B cell (primary cell): ENCODE data around the gene CLASP2. TPM values are rescaled to one million over a fixed set of nuclear protein-coding genes. Genes with fewer than 3 reads are reported as not detected.

ENCODE experiments used
- ATAC-seq: fragments of 200-7000 bp; cut with Tn5 transposase; one replicate; pipeline ENCODE4 v1.10.0; 2021; ENCODE audit warnings: low read depth, mild to moderate bottlenecking, moderate number of reproducible peaks, moderate library complexity
- CTCF ChIA-PET: fragments of 350-600 bp; sonication (Branson Sonifier 250); formaldehyde crosslinking; loops from one replicate; lab custom pipeline; 2021; ENCODE audit warnings: antibody characterized with exemption, inconsistent platforms; lab: Charles Lee
- POLR2A ChIA-PET: fragments of 350-600 bp; sonication (Branson Sonifier 250); formaldehyde crosslinking; loops from one replicate; lab custom pipeline; 2021; ENCODE audit warnings: antibody characterized with exemption; lab: Charles Lee
- DNase-seq: peaks from one replicate; pipeline ENCODE4 v3.0.0; 2013
- H2AFZ ChIP-seq: 2 replicates; pipeline ENCODE4 v1.6.1; 2012; ENCODE audit warnings: mild to moderate bottlenecking, low read depth, low read length; ENCODE audit not compliant: insufficient read depth, poor library complexity, severe bottlenecking
- H3K27ac ChIP-seq, 2 donors: 1 replicate in 1 of 2; 2 replicates in 1 of 2; pipeline ENCODE4 v1.5.1; 2012 to 2013; ENCODE audit warnings: low read length in 2 of 2, mild to moderate bottlenecking in 2 of 2, moderate library complexity in 1 of 2
- H3K27me3 ChIP-seq, 4 experiments: fragments of 200-600 bp in 1 of 4; sonication (generic) in 1 of 4; replicated peaks in 1 of 4; 1 replicate in 2 of 4; 2 replicates in 2 of 4; pipeline versions ENCODE4 v1.6.1 to v1.7.0; 2013 to 2016; ENCODE audit warnings: low read length in 3 of 4, mild to moderate bottlenecking in 2 of 4, mixed read lengths in 1 of 4, moderate library complexity in 1 of 4; ENCODE audit not compliant: insufficient read depth in 4 of 4, control insufficient read depth in 3 of 4; ENCODE audit errors: control extremely low read depth in 1 of 4
- H3K36me3 ChIP-seq, 2 experiments: replicated peaks in 1 of 2; 1 replicate in 1 of 2; 2 replicates in 1 of 2; pipeline versions ENCODE4 v1.6.1 to v1.7.1; 2013; ENCODE audit warnings: low read length in 1 of 2; ENCODE audit not compliant: insufficient read depth in 2 of 2, control insufficient read depth in 1 of 2; ENCODE audit errors: control extremely low read depth in 1 of 2, extremely low read depth in 1 of 2
- H3K4me1 ChIP-seq, 2 donors: fragments of 200-600 bp in 1 of 2; sonication (generic) in 1 of 2; 1 replicate in 1 of 2; 2 replicates in 1 of 2; pipeline versions ENCODE4 v1.5.1 to v1.6.1; 2013 to 2017; ENCODE audit warnings: low read length in 2 of 2; ENCODE audit not compliant: control insufficient read depth in 2 of 2, insufficient read depth in 2 of 2
- H3K4me2 ChIP-seq: replicated peaks from 2 replicates; pipeline ENCODE3; 2012; ENCODE audit warnings: mild to moderate bottlenecking, low read depth, low read length; ENCODE audit not compliant: poor library complexity, severe bottlenecking
- H3K4me3 ChIP-seq, 5 experiments: fragments of 200-600 bp in 1 of 5; sonication (generic) in 1 of 5; 1 replicate in 3 of 5; 2 replicates in 2 of 5; pipeline versions ENCODE4 v1.5.1 to v1.7.0; 2011 to 2016; ENCODE audit warnings: low read length in 4 of 5, mild to moderate bottlenecking in 4 of 5, low read depth in 2 of 5, control low read depth in 1 of 5, moderate library complexity in 1 of 5; ENCODE audit not compliant: insufficient read depth in 1 of 5; ENCODE audit errors: control extremely low read depth in 1 of 5, extremely low read depth in 1 of 5
- H3K79me2 ChIP-seq: fragments of 200-600 bp; sonication (generic); one replicate; pipeline ENCODE4 v1.6.0; 2016; ENCODE audit warnings: low read length; ENCODE audit not compliant: control insufficient read depth, insufficient read depth
- H3K9ac ChIP-seq: fragments of 200-600 bp; sonication (generic); 2 replicates; pipeline ENCODE4 v1.6.1; 2017; ENCODE audit warnings: mild to moderate bottlenecking, low read length, moderate library complexity
- H3K9me3 ChIP-seq, 3 donors: one replicate each; pipeline versions ENCODE4 v1.6.1 to v1.7.1; 2013; ENCODE audit warnings: low read length in 2 of 3; ENCODE audit not compliant: control insufficient read depth in 2 of 3, insufficient read depth in 1 of 3; ENCODE audit errors: control extremely low read depth in 1 of 3
- H4K20me1 ChIP-seq: 2 replicates; pipeline ENCODE4 v1.6.0; 2012; ENCODE audit warnings: mild to moderate bottlenecking, low read length; ENCODE audit not compliant: insufficient read depth, control insufficient read depth, poor library complexity, severe bottlenecking
- H3K27ac Mint-ChIP-seq: one replicate; pipeline ENCODE4 v1.8.0; 2021; ENCODE audit warnings: mixed read lengths
- H3K27me3 Mint-ChIP-seq: one replicate; pipeline ENCODE4 v1.8.0; 2021; ENCODE audit warnings: mixed read lengths
- H3K4me1 Mint-ChIP-seq: one replicate; pipeline ENCODE4 v1.8.0; 2021; ENCODE audit warnings: mixed read lengths
- H3K4me3 Mint-ChIP-seq: one replicate; pipeline ENCODE4 v1.8.0; 2021; ENCODE audit warnings: mixed read lengths
- H3K9me3 Mint-ChIP-seq: one replicate; pipeline ENCODE4 v1.8.0; 2022; ENCODE audit warnings: mixed read lengths; ENCODE audit not compliant: insufficient read depth
- EZH2 ChIP-seq: IDR thresholded peaks from 2 replicates; pipeline ENCODE4 v1.6.1; 2012; ENCODE audit warnings: borderline replicate concordance, low read depth, mild to moderate bottlenecking, moderate library complexity, low read length; ENCODE audit not compliant: insufficient read depth, poor library complexity, severe bottlenecking
- WGBS: methylation state at CpG from one replicate; pipeline ENCODE4 v1.1.5; 2013; ENCODE audit warnings: missing lambda C conversion rate; ENCODE audit not compliant: insufficient coverage; 5-methylcytosine and 5-hydroxymethylcytosine counted together
- intact Hi-C: fragments of 100-400 bp; cut with micrococcal nuclease; formaldehyde crosslinking; loops from one replicate; pipeline ENCODE4 v1.10.0; 2022
- polyA plus RNA-seq: library from polyadenylated mRNA; depleted of rRNA; stranded (reverse); fragments of >200 nt; gene quantifications from 2 replicates; pipeline ENCODE4 v1.2.3, GENCODE V29; 2012
- total RNA-seq, 2 donors: library from RNA; stranded (reverse); fragments of 120-200 nt in 1 of 2; gene quantifications; 1 replicate in 1 of 2; 2 replicates in 1 of 2; pipeline versions ENCODE4 v1.2.3 to v1.2.4, GENCODE V29; 2013 to 2022
- TF ChIP-seq, protein P1 (sequence below): fragments of 200-600 bp; IDR thresholded peaks from one replicate; pipeline ENCODE4 v1.8.0; 2022; ENCODE audit warnings: antibody characterized with exemption, mild to moderate bottlenecking

CLASP2 gene
- total and polyA plus RNA-seq, 2 donors (not counting 1 experiment from before 2014, with no cell fraction given) = 10.7 to 109 TPM

DNA sequence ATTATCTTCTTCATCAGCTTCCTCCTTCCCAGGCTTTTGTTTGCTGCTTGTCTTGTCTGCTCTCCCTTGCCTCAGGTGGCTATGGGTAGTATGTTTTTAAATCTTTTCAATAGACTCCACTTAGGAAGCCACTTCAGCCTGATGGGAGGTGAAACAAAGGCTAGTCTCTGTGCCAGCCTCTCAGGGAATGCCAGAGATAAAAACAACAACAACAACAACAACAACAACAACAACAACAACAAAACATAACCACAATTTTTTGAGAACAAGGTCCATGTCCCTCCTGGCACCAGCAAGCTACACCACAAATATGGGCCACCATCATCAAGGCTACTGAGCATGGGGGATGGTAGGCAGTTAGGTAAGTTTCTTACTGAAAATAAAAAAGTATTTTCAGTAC is 213.0 kb downstream of the CLASP2 start:
- Histone ChIP-seq H3K27ac (no peak overlapping the region), H3K27me3 (no peaks in the 10 kb centered on the region), H3K9me3 (peaks cover 0 to 10% (median 1%) of the 10 kb centered on the region in 3 donors), H3K79me2 (no peaks in the 10 kb centered on the region), H3K36me3 (peaks cover 6 to 41% of the 10 kb centered on the region in 2 experiments), H3K4me3 (no peak overlapping the region), H2AFZ (no peak overlapping the region), H3K4me1 (no peaks in the 10 kb centered on the region), H4K20me1 (no peaks in the 10 kb centered on the region), H3K4me2 (no peak overlapping the region), H3K9ac (no peak overlapping the region)
- H3K27ac Mint-ChIP-seq = no peak overlapping the region
- POLR2A ChIA-PET = no interaction called here
- TF ChIP-seq, protein P1, sequence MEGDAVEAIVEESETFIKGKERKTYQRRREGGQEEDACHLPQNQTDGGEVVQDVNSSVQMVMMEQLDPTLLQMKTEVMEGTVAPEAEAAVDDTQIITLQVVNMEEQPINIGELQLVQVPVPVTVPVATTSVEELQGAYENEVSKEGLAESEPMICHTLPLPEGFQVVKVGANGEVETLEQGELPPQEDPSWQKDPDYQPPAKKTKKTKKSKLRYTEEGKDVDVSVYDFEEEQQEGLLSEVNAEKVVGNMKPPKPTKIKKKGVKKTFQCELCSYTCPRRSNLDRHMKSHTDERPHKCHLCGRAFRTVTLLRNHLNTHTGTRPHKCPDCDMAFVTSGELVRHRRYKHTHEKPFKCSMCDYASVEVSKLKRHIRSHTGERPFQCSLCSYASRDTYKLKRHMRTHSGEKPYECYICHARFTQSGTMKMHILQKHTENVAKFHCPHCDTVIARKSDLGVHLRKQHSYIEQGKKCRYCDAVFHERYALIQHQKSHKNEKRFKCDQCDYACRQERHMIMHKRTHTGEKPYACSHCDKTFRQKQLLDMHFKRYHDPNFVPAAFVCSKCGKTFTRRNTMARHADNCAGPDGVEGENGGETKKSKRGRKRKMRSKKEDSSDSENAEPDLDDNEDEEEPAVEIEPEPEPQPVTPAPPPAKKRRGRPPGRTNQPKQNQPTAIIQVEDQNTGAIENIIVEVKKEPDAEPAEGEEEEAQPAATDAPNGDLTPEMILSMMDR = no peak
- TF ChIP-seq EZH2 = no peak
- H3K4me1 Mint-ChIP-seq = no peaks in the 10 kb centered on the region
- ATAC-seq = no peak
- DNase-seq = no peak
- H3K27me3 Mint-ChIP-seq = no peaks in the 10 kb centered on the region
- CTCF ChIA-PET = no interaction called here
- no peak overlapping the region for H3K4me3 Mint-ChIP-seq
- intact Hi-C loops = no loop called here
- no peaks in the 10 kb centered on the region for H3K9me3 Mint-ChIP-seq

GRCh38 chr3:33496449-33496848 is 221.6 kb downstream of the CLASP2 start:
- ATAC-seq = no peak
- H3K27ac Mint-ChIP-seq = no peak overlapping the region
- H3K27me3 Mint-ChIP-seq = no peaks in the 10 kb centered on the region
- H3K27ac ChIP-seq = no peak overlapping the region
- no peaks in the 10 kb centered on the region for H3K27me3 ChIP-seq
- intact Hi-C loops = no loop called here
- peaks cover 2 to 16% of the 10 kb centered on the region in 2 experiments for H3K36me3 ChIP-seq
- DNase-seq = no peak
- no peak overlapping the region for H3K4me3 Mint-ChIP-seq
- no peaks in the 10 kb centered on the region for H3K9me3 Mint-ChIP-seq
- H3K4me3 ChIP-seq = no peak overlapping the region
- H2AFZ ChIP-seq = no peak overlapping the region
- peaks cover 0 to 4% of the 10 kb centered on the region in 2 donors for H3K4me1 ChIP-seq
- H3K4me2 ChIP-seq = no peak overlapping the region
- no peak for TF ChIP-seq EZH2
- TF ChIP-seq, protein P1 = no peak
- H3K79me2 ChIP-seq = no peaks in the 10 kb centered on the region
- no peaks in the 10 kb centered on the region for H4K20me1 ChIP-seq
- peaks cover 1 to 13% (median 7%) of the 10 kb centered on the region in 3 donors for H3K9me3 ChIP-seq
- no CpG with 5 or more reads among the region's 2 CpGs for WGBS
- CTCF ChIA-PET = no interaction called here
- H3K9ac ChIP-seq = no peak overlapping the region
- peaks cover 6% of the 10 kb centered on the region for H3K4me1 Mint-ChIP-seq
- POLR2A ChIA-PET = no interaction called here
